Lower lobe of right lung (tissue), 2 donors: ENCODE measurements around the gene C6orf163. TPM values are rescaled to one million over a fixed set of nuclear protein-coding genes. Genes with fewer than 3 reads are reported as not detected.
A peak's percentile ranks its signal among the peaks of the same experiment; 100 is the strongest.

Experiments
- ATAC-seq, 2 donors: fragments of 200-7000 bp; cut with Tn5 transposase; one replicate each; pipeline ENCODE4 v1.9.1; 2020 to 2022; ENCODE audit warnings: mild to moderate bottlenecking in 2 of 2, moderate library complexity in 2 of 2
- DNase-seq: peaks from one replicate; pipeline ENCODE4 v3.0.0-alpha.2; 2020
- H3K27ac ChIP-seq: fragments of 200-600 bp; one replicate; pipeline ENCODE4 v1.8.0; 2022
- H3K27me3 ChIP-seq: fragments of 200-600 bp; one replicate; pipeline ENCODE4 v1.8.0; 2022; ENCODE audit warnings: low read depth
- H3K36me3 ChIP-seq: fragments of 200-600 bp; one replicate; pipeline ENCODE4 v1.8.0; 2022; ENCODE audit warnings: mild to moderate bottlenecking
- H3K4me1 ChIP-seq: fragments of 200-600 bp; one replicate; pipeline ENCODE4 v1.8.0; 2022
- H3K4me3 ChIP-seq: fragments of 200-600 bp; one replicate; pipeline ENCODE4 v1.8.0; 2022; ENCODE audit warnings: mild to moderate bottlenecking
- H3K9me3 ChIP-seq: fragments of 200-600 bp; one replicate; pipeline ENCODE4 v1.8.0; 2022
- CTCF ChIP-seq: fragments of 200-600 bp; IDR thresholded peaks from one replicate; pipeline ENCODE4 v1.8.0; 2022; ENCODE audit warnings: antibody characterized with exemption, mild to moderate bottlenecking
- intact Hi-C: fragments of 100-400 bp; cut with DNase I; formaldehyde crosslinking; loops from one replicate; pipeline ENCODE4 v1.11.0; 2022
- total RNA-seq: library from RNA; stranded (reverse); fragmentation: NEBNext Ultra II Directional; extraction: Animal tissue kit (Norgen Biotek cat#: 25700); gene quantifications from one replicate; pipeline ENCODE4 v1.2.1, GENCODE V29; 2021
- donor health status: DM: no; HTN: yes; CAD: no; lungs with severe emphysema.

Gene C6orf163
- total RNA-seq, 1 donor from 2014 or later = 4.2 TPM

- H3K9me3 ChIP-seq = no peaks in the 10 kb centered on the region
- no peaks in the 10 kb centered on the region for H3K4me1 ChIP-seq
- H3K27ac ChIP-seq = no peak overlapping the region
- ATAC-seq (no peak), DNase-seq (no peak)
- no peaks in the 10 kb centered on the region for H3K36me3 ChIP-seq
- H3K27me3 ChIP-seq = no peaks in the 10 kb centered on the region
- no peak for TF ChIP-seq CTCF
- intact Hi-C loops = no loop called here
- no peak overlapping the region for H3K4me3 ChIP-seq
Observed at GRCh38 chr6:87401832-87402231, 57.2 kb downstream of the C6orf163 start.

- ATAC-seq (peak; percentile 48 to 59), DNase-seq (no peak)
- Histone ChIP-seq H3K9me3 (no peaks in the 10 kb centered on the region), H3K27me3 (no peaks in the 10 kb centered on the region), H3K4me3 (peak overlapping the region; percentile 97), H3K27ac (peak overlapping the region; percentile 87), H3K4me1 (peaks cover 5% of the 10 kb centered on the region), H3K36me3 (no peaks in the 10 kb centered on the region)
- TF ChIP-seq CTCF = no peak
- intact Hi-C loops = no loop called here
Observed at GRCh38 chr6:87407561-87407900, 62.9 kb downstream of the C6orf163 start.

GRCh38 chr6:87407901-87408720 is 63.5 kb downstream of the C6orf163 start, which contains the start of gene CFAP206:
Gene CFAP206, plus strand, starts transcription at chr6:87407972. Its CDS starts 1,868 bp downstream, at chr6:87409840.
- Histone ChIP-seq H3K4me1 (peaks cover 5% of the 10 kb centered on the region), H3K9me3 (no peaks in the 10 kb centered on the region), H3K4me3 (peak within 1 kb of the TSS; percentile 97), H3K36me3 (no peaks in the 10 kb centered on the region), H3K27ac (peak within 1 kb of the TSS; percentile 87), H3K27me3 (no peaks in the 10 kb centered on the region)
- DNase-seq = peak; percentile 89
- ATAC-seq = peak; percentile 96 to 98
- TF ChIP-seq CTCF = peak; percentile 4
- intact Hi-C loops = no loop called here

GRCh38 chr6:87408721-87409155 is 64.1 kb downstream of the C6orf163 start:
- H3K4me3 ChIP-seq = peak overlapping the region; percentile 97
- ATAC-seq = no peak
- intact Hi-C loops = no loop called here
- no peaks in the 10 kb centered on the region for H3K9me3 ChIP-seq
- no peaks in the 10 kb centered on the region for H3K27me3 ChIP-seq
- TF ChIP-seq CTCF = no peak
- DNase-seq = no peak
- no peaks in the 10 kb centered on the region for H3K36me3 ChIP-seq
- peaks cover 5% of the 10 kb centered on the region for H3K4me1 ChIP-seq
- peak overlapping the region; percentile 78 for H3K27ac ChIP-seq

Other genes with a start within 250 kb of the C6orf163 start
- gene CGA, start 249.7 kb upstream of the C6orf163 start, total RNA-seq = not detected
- 43.1 TPM for gene ZNF292, start 189.2 kb upstream of the C6orf163 start, total RNA-seq
- gene SMIM8, start 22.2 kb upstream of the C6orf163 start, total RNA-seq = 11.1 TPM
- gene GJB7, start 15.5 kb upstream of the C6orf163 start, total RNA-seq = 0.44 TPM
- 3.9 TPM for gene CFAP206, start 63.2 kb downstream of the C6orf163 start, total RNA-seq
- gene SLC35A1, start 128.2 kb downstream of the C6orf163 start, total RNA-seq = 41.0 TPM
- gene RARS2, start 245.2 kb downstream of the C6orf163 start, total RNA-seq = 26.4 TPM
- 16.6 TPM for gene ORC3, start 245.3 kb downstream of the C6orf163 start, total RNA-seq